H1 (cell line): ENCODE data around the gene TMEM266. TPM values are rescaled to one million over a fixed set of nuclear protein-coding genes. Genes with fewer than 3 reads are reported as not detected.

Experiments
- ASH2L ChIP-seq: fragments of 200-600, 300-600 bp; sonication (generic); IDR thresholded peaks from one replicate; pipeline ENCODE4 v1.7.1; 2017; ENCODE audit warnings: low read length
- GABPA ChIP-seq: IDR thresholded peaks from 2 replicates; pipeline ENCODE4 v1.6.1; 2011; ENCODE audit warnings: mild to moderate bottlenecking, low read length, moderate library complexity, borderline replicate concordance; ENCODE audit not compliant: insufficient read depth
- KDM4A ChIP-seq: IDR thresholded peaks from one replicate; pipeline ENCODE4 v1.7.1; 2012; ENCODE audit warnings: low read depth, mild to moderate bottlenecking, moderate library complexity, low read length, inconsistent platforms; ENCODE audit not compliant: severe bottlenecking
- NANOG ChIP-seq: IDR thresholded peaks from 2 replicates; pipeline ENCODE4 v1.6.1; 2011; ENCODE audit warnings: low read length, low read depth, mild to moderate bottlenecking, inconsistent platforms; ENCODE audit not compliant: insufficient read depth, poor library complexity, severe bottlenecking
- polyA plus RNA-seq, 7 experiments: library from polyadenylated mRNA; depleted of rRNA in 3 of 7; stranded (reverse) in 5 of 7; unstranded in 2 of 7; fragments of >200 nt in 5 of 7; fragments of 200-250 nt in 2 of 7; gene quantifications; 1 replicate in 5 of 7; 2 replicates in 1 of 7; 4 replicates in 1 of 7; pipeline versions ENCODE4 v1.2.1 to v1.2.3, GENCODE V29; 2011 to 2013; ENCODE audit warnings: missing spikeins in 2 of 7, mixed read lengths in 2 of 7
- total RNA-seq: library from RNA; stranded (reverse); fragmentation: NEBNext Ultra II Directional; extraction: Animal tissue kit (Norgen Biotek cat#: 25700); gene quantifications from 2 replicates; pipeline ENCODE4 v1.2.1, GENCODE V29; 2021
- TF ChIP-seq, protein P1 (sequence below), 3 experiments: IDR thresholded peaks; 1 replicate in 2 of 3; 2 replicates in 1 of 3; pipeline versions ENCODE4 v1.5.1 to v1.6.1; 2011; ENCODE audit warnings: low read length in 3 of 3, mild to moderate bottlenecking in 3 of 3, inconsistent platforms in 2 of 3, low read depth in 1 of 3, moderate library complexity in 1 of 3; ENCODE audit not compliant: insufficient read depth in 1 of 3; ENCODE audit errors: control extremely low read depth in 1 of 3
- TF ChIP-seq, protein P2 (sequence below): IDR thresholded peaks from 2 replicates; pipeline ENCODE4 v1.6.1; 2012; ENCODE audit warnings: inconsistent platforms

TMEM266 gene
- total and polyA plus RNA-seq, 2 of the 8 experiments (the other 6 are each of a cell fraction or from before 2014, with no cell fraction given): 2.6 TPM

DNA sequence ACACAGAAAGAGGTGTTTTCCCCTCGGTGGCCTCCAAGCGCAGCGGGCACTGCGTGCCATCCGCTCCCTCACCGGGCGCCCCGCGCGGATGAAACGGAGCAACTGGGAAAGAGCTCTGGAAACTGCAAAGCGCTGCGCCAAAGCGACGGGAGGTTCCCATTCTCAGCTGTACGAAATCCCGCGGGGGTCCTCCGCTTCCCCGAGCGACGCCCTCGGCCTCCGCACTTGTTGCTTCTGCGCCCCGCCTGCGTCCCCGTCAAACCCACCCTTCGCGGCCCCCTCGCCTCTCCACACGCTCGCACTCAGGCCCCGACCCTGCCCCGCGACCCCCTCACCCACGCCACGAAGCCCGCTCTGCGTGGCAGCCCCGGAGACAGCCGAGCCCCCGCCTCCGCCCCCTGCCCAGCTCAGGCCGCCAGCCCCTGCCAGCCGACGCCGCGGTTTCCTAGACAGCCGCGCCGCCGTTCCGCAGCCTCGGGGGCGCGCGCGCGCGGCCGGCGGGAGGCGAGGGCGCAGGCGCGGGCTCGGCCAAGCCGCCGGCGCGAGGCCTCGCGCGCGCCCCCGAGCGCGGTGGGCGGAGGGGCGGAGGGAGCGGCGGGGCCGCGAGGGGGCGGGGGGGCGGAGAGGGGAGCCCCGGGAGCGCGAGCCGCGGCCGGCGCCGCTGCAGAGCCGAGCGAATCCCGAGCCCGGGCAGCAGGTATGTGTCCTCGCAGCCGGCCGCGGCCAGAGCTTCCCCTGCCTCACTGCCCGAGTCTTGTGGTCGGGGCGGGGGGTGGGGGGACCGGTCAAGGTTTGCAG is at the start of gene TMEM266 (continued):
- TF ChIP-seq, protein P1, sequence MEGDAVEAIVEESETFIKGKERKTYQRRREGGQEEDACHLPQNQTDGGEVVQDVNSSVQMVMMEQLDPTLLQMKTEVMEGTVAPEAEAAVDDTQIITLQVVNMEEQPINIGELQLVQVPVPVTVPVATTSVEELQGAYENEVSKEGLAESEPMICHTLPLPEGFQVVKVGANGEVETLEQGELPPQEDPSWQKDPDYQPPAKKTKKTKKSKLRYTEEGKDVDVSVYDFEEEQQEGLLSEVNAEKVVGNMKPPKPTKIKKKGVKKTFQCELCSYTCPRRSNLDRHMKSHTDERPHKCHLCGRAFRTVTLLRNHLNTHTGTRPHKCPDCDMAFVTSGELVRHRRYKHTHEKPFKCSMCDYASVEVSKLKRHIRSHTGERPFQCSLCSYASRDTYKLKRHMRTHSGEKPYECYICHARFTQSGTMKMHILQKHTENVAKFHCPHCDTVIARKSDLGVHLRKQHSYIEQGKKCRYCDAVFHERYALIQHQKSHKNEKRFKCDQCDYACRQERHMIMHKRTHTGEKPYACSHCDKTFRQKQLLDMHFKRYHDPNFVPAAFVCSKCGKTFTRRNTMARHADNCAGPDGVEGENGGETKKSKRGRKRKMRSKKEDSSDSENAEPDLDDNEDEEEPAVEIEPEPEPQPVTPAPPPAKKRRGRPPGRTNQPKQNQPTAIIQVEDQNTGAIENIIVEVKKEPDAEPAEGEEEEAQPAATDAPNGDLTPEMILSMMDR (IDR thresholded peaks at IDR 0.05; ENCODE audit: control extremely low read depth in 1 of 3, insufficient read depth in 1 of 3, low read depth in 1 of 3, low read length in 3 of 3): peak in 2 of 3 experiments; percentile 5 to 8; a peak in 2 of 4 replicates
- TF ChIP-seq ASH2L (peak; percentile 75), GABPA (no peak), KDM4A (peak; percentile 65), NANOG (no peak)
- TF ChIP-seq, protein P2, sequence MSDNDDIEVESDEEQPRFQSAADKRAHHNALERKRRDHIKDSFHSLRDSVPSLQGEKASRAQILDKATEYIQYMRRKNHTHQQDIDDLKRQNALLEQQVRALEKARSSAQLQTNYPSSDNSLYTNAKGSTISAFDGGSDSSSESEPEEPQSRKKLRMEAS: peak; percentile 39
